ENCODE measurements around the gene INHBE. TPM values are rescaled to one million over a fixed set of nuclear protein-coding genes. Genes with fewer than 3 reads are reported as not detected.
A peak's percentile ranks its signal among the peaks of the same experiment; 100 is the strongest.

Gene INHBE
- total RNA-seq, 1 experiment from 2014 or later, result 0.59 TPM

- ChIA-PET CTCF (interaction anchor here (0.6 kb wide), 1 partner anchor 36 kb away, joined by 3 read pairs; no protein-coding TSS in a partner anchor), POLR2A (no interaction called here)
- no peaks in the 10 kb centered on the region for H3K36me3 ChIP-seq (ENCODE audit: control insufficient read depth, insufficient read depth, low read length)
- no peaks in the 10 kb centered on the region for H3K9me3 ChIP-seq (ENCODE audit: control insufficient read depth, insufficient read depth, low read depth, low read length)
- in situ Hi-C loops (cut with HindIII; ENCODE audit: low pct_unique_long_range_greater_than_20kb, low sequenced_read_pairs) (no loop called here), intact Hi-C loops (cut with micrococcal nuclease; ENCODE audit: unreplicated experiment) (no loop called here)
- no peak for DNase-seq (ENCODE audit: low read depth, low spot score)
- H3K27ac ChIP-seq (ENCODE audit: low read length), result no peak overlapping the region
- TF ChIP-seq POLR2AphosphoS5 (IDR thresholded peaks at IDR 0.05; ENCODE audit: low read depth, low read length) (no peak), SIN3A (IDR thresholded peaks at IDR 0.05; ENCODE audit: borderline replicate concordance, insufficient read depth, low read depth, low read length) (no peak), CTCF (IDR thresholded peaks at IDR 0.05) (no peak; the same call in 1 of the 2 replicates), TCF7L2 (IDR thresholded peaks at IDR 0.05; ENCODE audit: low read depth, low read length) (no peak), REST (IDR thresholded peaks at IDR 0.05; ENCODE audit: insufficient read depth in 1 of 2, low read depth in 2 of 2, low read length in 1 of 2) (no peak)
- peaks cover 2% of the 10 kb centered on the region; the same call in 1 of the 2 replicates for H3K27me3 ChIP-seq (ENCODE audit: control insufficient read depth, insufficient read depth, low read length)
- no peaks in the 10 kb centered on the region; the same call in 1 of the 2 replicates for H3K4me1 ChIP-seq (ENCODE audit: control insufficient read depth, insufficient read depth, low read length)
- BruUV-seq (replicated peaks), result no TSS peak
- ATAC-seq, result peak; percentile 4; the same call in 1 of the 2 replicates
- peak overlapping the region in 1 of 2 experiments; percentile 31; a peak in 1 of 4 replicates for H3K4me3 ChIP-seq (ENCODE audit: low read depth in 2 of 2, low read length in 2 of 2)
These were observed 21.3 kb downstream of the INHBE start for GRCh38 chr12:57476162-57476992.

- no peak overlapping the region for H3K27ac ChIP-seq (ENCODE audit: low read length)
- no TSS peak for BruUV-seq (replicated peaks)
- H3K9me3 ChIP-seq (ENCODE audit: control insufficient read depth, insufficient read depth, low read depth, low read length), result no peaks in the 10 kb centered on the region
- TF ChIP-seq POLR2AphosphoS5 (IDR thresholded peaks at IDR 0.05; ENCODE audit: low read depth, low read length) (no peak), CTCF (IDR thresholded peaks at IDR 0.05) (no peak), REST (IDR thresholded peaks at IDR 0.05; ENCODE audit: insufficient read depth in 1 of 2, low read depth in 2 of 2, low read length in 1 of 2) (no peak), TCF7L2 (IDR thresholded peaks at IDR 0.05; ENCODE audit: low read depth, low read length) (no peak)
- ChIA-PET CTCF (interaction anchor here (0.5 to 0.9 kb wide), 3 partner anchors 9 to 170 kb away, joined by 3 to 15 read pairs (median 4); no protein-coding TSS in a partner anchor), POLR2A (no interaction called here)
- H3K4me1 ChIP-seq (ENCODE audit: control insufficient read depth, insufficient read depth, low read length), result no peaks in the 10 kb centered on the region; the same call in 1 of the 2 replicates
- no peaks in the 10 kb centered on the region for H3K36me3 ChIP-seq (ENCODE audit: control insufficient read depth, insufficient read depth, low read length)
- in situ Hi-C loops (cut with HindIII; ENCODE audit: low pct_unique_long_range_greater_than_20kb, low sequenced_read_pairs), result no loop called here
- intact Hi-C loops (cut with micrococcal nuclease; ENCODE audit: unreplicated experiment), result no loop called here
- ATAC-seq (no peak), DNase-seq (ENCODE audit: low read depth, low spot score) (no peak)
- no peak overlapping the region for H3K4me3 ChIP-seq (ENCODE audit: low read depth in 2 of 2, low read length in 2 of 2)
- peaks cover 2% of the 10 kb centered on the region; the same call in 1 of the 2 replicates for H3K27me3 ChIP-seq (ENCODE audit: control insufficient read depth, insufficient read depth, low read length)
These were observed 22.0 kb downstream of the INHBE start for GRCh38 chr12:57476993-57477709.

Measured in Panc1 (cell line).